Measurements from ENCODE around the gene PFAS. TPM values are rescaled to one million over a fixed set of nuclear protein-coding genes. Genes with fewer than 3 reads are reported as not detected.

Gene PFAS
- total and polyA plus RNA-seq, 2 of the 8 experiments (the other 6 are each of a cell fraction or from before 2014, with no cell fraction given): 88.4 to 248 TPM

DNA sequence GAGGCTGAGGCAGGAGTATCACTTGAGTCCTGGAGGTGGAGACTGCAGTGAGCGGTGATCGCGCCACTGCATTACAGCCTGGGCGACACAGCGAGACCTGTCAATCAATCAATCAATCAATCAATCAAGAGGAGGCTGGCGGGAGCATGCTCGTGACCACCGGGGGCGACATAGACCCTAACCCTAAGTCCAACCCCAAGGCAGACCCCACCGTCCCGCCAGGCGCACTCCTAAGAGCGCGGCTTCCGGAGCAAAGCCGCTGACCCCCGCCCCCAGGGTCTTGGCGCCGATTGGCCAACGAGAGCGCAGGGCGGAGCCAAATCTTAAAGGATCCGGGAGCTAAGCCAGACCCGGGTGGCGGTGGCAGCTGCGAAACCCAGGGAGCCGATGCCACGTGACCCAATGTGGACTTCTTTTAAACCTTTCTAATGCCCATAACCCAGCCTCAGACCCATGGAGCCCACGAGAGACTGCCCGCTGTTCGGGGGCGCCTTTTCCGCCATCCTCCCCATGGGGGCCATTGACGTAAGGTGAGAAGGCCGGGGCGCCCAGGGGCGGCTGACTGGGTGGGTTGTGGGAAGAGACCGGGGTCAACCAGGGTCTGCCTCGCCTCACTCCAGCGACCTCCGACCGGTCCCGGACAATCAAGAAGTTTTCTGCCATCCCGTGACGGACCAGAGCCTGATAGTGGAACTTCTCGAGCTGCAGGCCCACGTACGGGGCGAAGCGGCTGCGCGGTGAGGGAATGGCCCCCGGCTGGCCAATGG is 39.4 kb downstream of the PFAS start, which contains the start of gene RANGRF (continued):
- TF ChIP-seq SIRT6 (IDR thresholded peaks at IDR 0.05; ENCODE audit: low read length): no peak
